Karpas-422 (cell line): ENCODE data around the gene RIMBP3C. TPM values are rescaled to one million over a fixed set of nuclear protein-coding genes. Genes with fewer than 3 reads are reported as not detected.
"Not testable (repeated sequence)": the region's sequence is repeated elsewhere in the genome, so short reads cannot be mapped to it uniquely, and the experiment has no call there.

ENCODE experiments used
- DNase-seq: peaks from one replicate; pipeline ENCODE4 v3.0.0-alpha.2; 2015
- H2AFZ ChIP-seq: fragments of 200-600 bp; sonication (generic); 2 replicates; pipeline ENCODE4 v1.6.1; 2014; ENCODE audit warnings: antibody characterized with exemption, low read length, mixed read lengths
- H3K27ac ChIP-seq: fragments of 200-600 bp; sonication (generic); 2 replicates; pipeline ENCODE4 v1.5.1; 2014; ENCODE audit warnings: mild to moderate bottlenecking, low read length, moderate library complexity
- H3K27me3 ChIP-seq: fragments of 200-600 bp; sonication (generic); 2 replicates; pipeline ENCODE4 v1.6.1; 2014; ENCODE audit warnings: low read length, mixed read lengths
- H3K36me3 ChIP-seq: fragments of 200-600 bp; sonication (generic); 2 replicates; pipeline ENCODE4 v1.6.1; 2014; ENCODE audit warnings: low read length, mixed read lengths; ENCODE audit not compliant: insufficient read depth
- H3K4me1 ChIP-seq: fragments of 200-600 bp; sonication (generic); 2 replicates; pipeline ENCODE4 v1.6.1; 2014; ENCODE audit warnings: mild to moderate bottlenecking, low read length, mixed read lengths
- H3K4me2 ChIP-seq: fragments of 200-600 bp; sonication (generic); 2 replicates; pipeline ENCODE4 v1.6.1; 2014; ENCODE audit warnings: low read length, low read depth, mild to moderate bottlenecking; ENCODE audit not compliant: poor library complexity, severe bottlenecking
- H3K4me3 ChIP-seq: fragments of 200-600 bp; sonication (generic); 2 replicates; pipeline ENCODE4 v1.5.1; 2014; ENCODE audit warnings: mild to moderate bottlenecking, antibody characterized with exemption, low read length, mixed read lengths
- H3K79me2 ChIP-seq: fragments of 200-600 bp; sonication (generic); 2 replicates; pipeline ENCODE4 v1.6.1; 2014; ENCODE audit warnings: mild to moderate bottlenecking, low read length, mixed read lengths
- H3K9ac ChIP-seq: fragments of 200-600 bp; sonication (generic); 2 replicates; pipeline ENCODE4 v1.6.0; 2014; ENCODE audit warnings: low read length
- H3K9me2 ChIP-seq: fragments of 200-600 bp; sonication (generic), shearing (Covaris generic); replicated peaks from 2 replicates; pipeline ENCODE4 v1.6.0; 2014; ENCODE audit warnings: mild to moderate bottlenecking, low read length, moderate library complexity; ENCODE audit not compliant: insufficient read depth
- H3K9me3 ChIP-seq: fragments of 300-700, 200-600 bp; sonication (generic); 2 replicates; pipeline ENCODE4 v1.6.1; 2014; ENCODE audit warnings: low read length, mixed read lengths
- H4K20me1 ChIP-seq: fragments of 200-600 bp; sonication (generic); 2 replicates; pipeline ENCODE4 v1.6.1; 2014; ENCODE audit warnings: mild to moderate bottlenecking, antibody characterized with exemption, low read length, low read depth; ENCODE audit not compliant: insufficient read depth
- total RNA-seq: library from RNA; depleted of rRNA; stranded (reverse); fragments of >200 nt; shearing (Covaris generic); gene quantifications from 2 replicates; pipeline ENCODE4 v1.2.3, GENCODE V29; 2014; ENCODE audit warnings: low replicate concordance

RIMBP3C gene
- total RNA-seq, 1 experiment from 2014 or later, result not detected

GRCh38 chr22:21550008-21550677 is 1.1 kb downstream of the RIMBP3C start:
- H3K4me3 ChIP-seq, H2AFZ ChIP-seq, H3K4me2 ChIP-seq, H4K20me1 ChIP-seq, H3K9me2 ChIP-seq, H3K27me3 ChIP-seq, H3K79me2 ChIP-seq, H3K27ac ChIP-seq, H3K9me3 ChIP-seq, H3K9ac ChIP-seq, DNase-seq, H3K4me1 ChIP-seq, H3K36me3 ChIP-seq: not testable (repeated sequence)

- not testable (repeated sequence) for H3K9ac ChIP-seq, H3K9me2 ChIP-seq, H3K36me3 ChIP-seq, H4K20me1 ChIP-seq, H3K79me2 ChIP-seq, H3K27ac ChIP-seq, H3K4me3 ChIP-seq, H3K4me2 ChIP-seq, H3K4me1 ChIP-seq, H3K9me3 ChIP-seq, DNase-seq, H3K27me3 ChIP-seq, H2AFZ ChIP-seq
These were observed 1.7 kb downstream of the RIMBP3C start for GRCh38 chr22:21549558-21549957.

- not testable (repeated sequence) for H3K4me3 ChIP-seq, H3K79me2 ChIP-seq, H3K36me3 ChIP-seq, H3K9ac ChIP-seq, H3K9me3 ChIP-seq, H3K4me2 ChIP-seq, H3K27ac ChIP-seq, H4K20me1 ChIP-seq, DNase-seq, H2AFZ ChIP-seq, H3K27me3 ChIP-seq, H3K9me2 ChIP-seq, H3K4me1 ChIP-seq
These were observed 6.6 kb downstream of the RIMBP3C start for GRCh38 chr22:21544432-21545322.

- not testable (repeated sequence) for H3K36me3 ChIP-seq, H3K9ac ChIP-seq, H3K79me2 ChIP-seq, H3K4me2 ChIP-seq, H3K9me2 ChIP-seq, H3K27me3 ChIP-seq, H3K9me3 ChIP-seq, H4K20me1 ChIP-seq, DNase-seq, H3K27ac ChIP-seq, H3K4me3 ChIP-seq, H3K4me1 ChIP-seq, H2AFZ ChIP-seq
These were observed 11.4 kb downstream of the RIMBP3C start for GRCh38 chr22:21539862-21540261.

GRCh38 chr22:21532863-21533648 is 18.2 kb downstream of the RIMBP3C start:
- H3K27ac ChIP-seq, H3K4me2 ChIP-seq, H3K9me3 ChIP-seq: not testable (repeated sequence)

GRCh38 chr22:21531525-21531924 is 19.7 kb downstream of the RIMBP3C start:
- not testable (repeated sequence) for DNase-seq

More at GRCh38 chr22:21532863-21533648, 18.2 kb downstream of the RIMBP3C start:
- H2AFZ ChIP-seq, H4K20me1 ChIP-seq, H3K4me1 ChIP-seq, H3K27me3 ChIP-seq, H3K4me3 ChIP-seq, H3K9ac ChIP-seq, H3K36me3 ChIP-seq, DNase-seq, H3K79me2 ChIP-seq, H3K9me2 ChIP-seq: not testable (repeated sequence)

GRCh38 chr22:21526705-21527500 is 24.4 kb downstream of the RIMBP3C start:
- H3K4me3 ChIP-seq, H3K9me3 ChIP-seq, H3K4me1 ChIP-seq, H3K27ac ChIP-seq, H4K20me1 ChIP-seq, H3K4me2 ChIP-seq, H3K79me2 ChIP-seq, H3K9me2 ChIP-seq, H3K27me3 ChIP-seq, H2AFZ ChIP-seq, H3K9ac ChIP-seq, DNase-seq, H3K36me3 ChIP-seq: not testable (repeated sequence)

More at GRCh38 chr22:21531525-21531924, 19.7 kb downstream of the RIMBP3C start:
- not testable (repeated sequence) for H3K36me3 ChIP-seq, H3K79me2 ChIP-seq, H2AFZ ChIP-seq, H4K20me1 ChIP-seq, H3K4me3 ChIP-seq, H3K9me2 ChIP-seq, H3K4me2 ChIP-seq, H3K27me3 ChIP-seq, H3K9me3 ChIP-seq, H3K27ac ChIP-seq, H3K4me1 ChIP-seq, H3K9ac ChIP-seq
